GM10266 (cell line): ENCODE results near the gene ADGRL3.
"Not testable (repeated sequence)": the region's sequence is repeated elsewhere in the genome, so short reads cannot be mapped to it uniquely, and the experiment has no call there.

Experiments used
- DNase-seq: peaks from one replicate; pipeline ENCODE4 v3.0.0; 2012; ENCODE audit errors: extremely low spot score
- CTCF ChIP-seq: IDR thresholded peaks from 2 replicates; pipeline ENCODE4 v1.5.1; 2012; ENCODE audit warnings: mild to moderate bottlenecking, low read depth; ENCODE audit not compliant: control insufficient read depth, insufficient read depth; ENCODE audit errors: missing control alignments

The ADGRL3 gene

GRCh38 chr4:61335241-61335763 lies 135.2 kb downstream of the ADGRL3 start:
- TF ChIP-seq CTCF: no peak
- no peak for DNase-seq

- no peak for DNase-seq
- no peak for TF ChIP-seq CTCF
Observed at GRCh38 chr4:61336488-61336887, 136.4 kb downstream of the ADGRL3 start.

GRCh38 chr4:61336916-61337315 lies 136.8 kb downstream of the ADGRL3 start:
- TF ChIP-seq CTCF: no peak
- DNase-seq: no peak

GRCh38 chr4:61342061-61342460 lies 141.9 kb downstream of the ADGRL3 start:
- DNase-seq: no peak
- no peak for TF ChIP-seq CTCF

- no peak for DNase-seq
- no peak for TF ChIP-seq CTCF
Observed at GRCh38 chr4:61350932-61351331, 150.8 kb downstream of the ADGRL3 start.

GRCh38 chr4:61356696-61357095 lies 156.6 kb downstream of the ADGRL3 start:
- TF ChIP-seq CTCF: no peak
- no peak for DNase-seq

- no peak for DNase-seq
- TF ChIP-seq CTCF: no peak
Observed at GRCh38 chr4:61359301-61359700, 159.2 kb downstream of the ADGRL3 start.

GRCh38 chr4:61372817-61373216 lies 172.7 kb downstream of the ADGRL3 start:
- not testable (repeated sequence) for DNase-seq
